Nephron (organoid): Measurements from ENCODE around the gene NODAL.

ENCODE experiments used
- H3K27ac Mint-ChIP-seq, 3 experiments: 2 replicates each; pipeline ENCODE4 v1.8.0; 2020; ENCODE audit warnings: mixed read lengths in 3 of 3, mild to moderate bottlenecking in 2 of 3, moderate library complexity in 1 of 3
- H3K27me3 Mint-ChIP-seq: 2 replicates; pipeline ENCODE4 v1.8.0; 2021; ENCODE audit warnings: low read depth, mild to moderate bottlenecking, moderate library complexity, mixed read lengths
- H3K36me3 Mint-ChIP-seq: 2 replicates; pipeline ENCODE4 v1.8.0; 2020; ENCODE audit warnings: low read depth, mixed read lengths
- H3K4me1 Mint-ChIP-seq: 2 replicates; pipeline ENCODE4 v1.8.0; 2020; ENCODE audit warnings: mixed read lengths
- H3K4me3 Mint-ChIP-seq, 3 experiments: 2 replicates each; pipeline ENCODE4 v1.8.0; 2020; ENCODE audit warnings: mild to moderate bottlenecking in 3 of 3, mixed read lengths in 3 of 3, moderate library complexity in 2 of 3
- H3K9me3 Mint-ChIP-seq: 2 replicates; pipeline ENCODE4 v1.8.0; 2020; ENCODE audit warnings: mixed read lengths
- TF ChIP-seq, protein P1 (sequence below), 3 experiments: fragments of 200-600 bp; sonication (generic); IDR thresholded peaks; one replicate each; pipeline ENCODE4 v1.5.0; 2021; ENCODE audit warnings: antibody characterized with exemption in 3 of 3; ENCODE audit not compliant: unreplicated experiment in 3 of 3

The NODAL gene

DNA sequence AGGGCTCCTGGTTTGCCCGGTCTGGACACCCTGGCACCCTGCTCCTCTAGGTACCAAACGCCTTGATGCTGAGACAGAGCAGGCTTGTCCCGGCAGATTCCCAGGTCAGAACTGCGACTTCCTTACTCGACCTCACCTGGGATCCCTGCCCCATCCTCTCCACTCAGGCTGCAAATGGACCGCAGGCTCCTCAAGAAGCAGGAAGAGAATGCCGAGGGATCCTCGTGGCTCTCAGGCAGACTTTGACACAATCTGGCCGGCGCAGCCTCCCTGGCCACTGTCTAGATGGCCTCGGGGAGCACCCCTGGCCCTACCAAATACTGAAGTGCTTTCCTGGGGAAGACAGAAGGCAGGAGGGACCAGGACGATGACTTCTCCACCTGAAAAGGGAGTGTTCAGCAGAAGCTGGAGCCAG, 421 bp upstream of the NODAL start:
- TF ChIP-seq, protein P1, sequence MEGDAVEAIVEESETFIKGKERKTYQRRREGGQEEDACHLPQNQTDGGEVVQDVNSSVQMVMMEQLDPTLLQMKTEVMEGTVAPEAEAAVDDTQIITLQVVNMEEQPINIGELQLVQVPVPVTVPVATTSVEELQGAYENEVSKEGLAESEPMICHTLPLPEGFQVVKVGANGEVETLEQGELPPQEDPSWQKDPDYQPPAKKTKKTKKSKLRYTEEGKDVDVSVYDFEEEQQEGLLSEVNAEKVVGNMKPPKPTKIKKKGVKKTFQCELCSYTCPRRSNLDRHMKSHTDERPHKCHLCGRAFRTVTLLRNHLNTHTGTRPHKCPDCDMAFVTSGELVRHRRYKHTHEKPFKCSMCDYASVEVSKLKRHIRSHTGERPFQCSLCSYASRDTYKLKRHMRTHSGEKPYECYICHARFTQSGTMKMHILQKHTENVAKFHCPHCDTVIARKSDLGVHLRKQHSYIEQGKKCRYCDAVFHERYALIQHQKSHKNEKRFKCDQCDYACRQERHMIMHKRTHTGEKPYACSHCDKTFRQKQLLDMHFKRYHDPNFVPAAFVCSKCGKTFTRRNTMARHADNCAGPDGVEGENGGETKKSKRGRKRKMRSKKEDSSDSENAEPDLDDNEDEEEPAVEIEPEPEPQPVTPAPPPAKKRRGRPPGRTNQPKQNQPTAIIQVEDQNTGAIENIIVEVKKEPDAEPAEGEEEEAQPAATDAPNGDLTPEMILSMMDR (IDR thresholded peaks at IDR 0.05; ENCODE audit: unreplicated experiment in 3 of 3): no peak
- H3K4me3 Mint-ChIP-seq: peak overlapping the region in 2 of 3 experiments; percentile 19 to 50
- no peaks in the 10 kb centered on the region for H3K36me3 Mint-ChIP-seq
- no peak overlapping the region for H3K27ac Mint-ChIP-seq
- H3K9me3 Mint-ChIP-seq: peaks cover 3% of the 10 kb centered on the region
- peaks cover 71% of the 10 kb centered on the region for H3K27me3 Mint-ChIP-seq
- H3K4me1 Mint-ChIP-seq: peaks cover 32% of the 10 kb centered on the region

DNA sequence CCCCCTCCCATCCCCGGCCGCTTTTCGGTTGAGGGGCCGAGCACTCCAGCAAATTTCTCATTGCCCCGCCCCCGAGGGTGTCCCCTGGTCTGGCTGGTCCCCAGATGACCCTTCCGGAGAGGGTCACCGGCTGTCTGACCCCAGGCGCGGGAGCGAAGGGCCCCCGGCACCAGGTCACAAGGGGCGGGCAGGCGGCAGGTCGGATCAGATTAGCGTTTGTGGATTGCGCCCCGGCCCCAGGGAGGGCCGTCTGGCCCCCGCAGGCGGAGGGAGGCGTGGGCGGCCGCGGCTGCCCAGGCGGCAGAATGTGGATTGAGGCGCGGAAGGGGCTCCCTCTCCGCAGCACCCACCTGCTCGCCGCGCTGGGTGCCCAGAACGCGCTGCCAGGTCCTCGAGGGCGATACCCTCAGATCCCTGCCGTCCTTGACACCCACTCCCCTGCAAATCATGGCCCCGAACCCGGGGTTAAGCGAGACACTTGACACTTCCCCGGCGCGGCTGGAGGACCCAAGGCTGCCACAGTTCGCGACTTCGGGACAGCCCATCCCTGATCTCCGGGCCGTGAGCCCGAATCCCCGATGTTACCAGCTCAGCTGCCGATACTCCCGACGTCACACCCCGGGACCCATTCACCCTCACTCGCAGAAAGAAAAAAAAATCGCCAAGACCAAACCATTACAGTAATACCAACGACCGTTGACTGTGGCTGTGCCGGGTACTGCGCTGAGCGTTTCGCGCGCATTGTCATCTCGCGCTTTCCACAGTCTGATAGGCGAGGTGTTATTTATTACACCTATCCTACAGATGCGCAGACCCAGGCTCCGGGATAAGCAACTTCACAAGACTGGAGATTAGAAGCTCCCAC, 953 bp downstream of the NODAL start:
- peaks cover 18% of the 10 kb centered on the region for H3K4me1 Mint-ChIP-seq
- H3K27me3 Mint-ChIP-seq: peaks cover 76% of the 10 kb centered on the region
- H3K27ac Mint-ChIP-seq: no peak overlapping the region
- H3K4me3 Mint-ChIP-seq: peak overlapping the region; percentile 41 to 74 (median 71)
- TF ChIP-seq, protein P1 (IDR thresholded peaks at IDR 0.05; ENCODE audit: unreplicated experiment in 3 of 3): no peak
- H3K36me3 Mint-ChIP-seq: no peaks in the 10 kb centered on the region
- peaks cover 3% of the 10 kb centered on the region for H3K9me3 Mint-ChIP-seq

DNA sequence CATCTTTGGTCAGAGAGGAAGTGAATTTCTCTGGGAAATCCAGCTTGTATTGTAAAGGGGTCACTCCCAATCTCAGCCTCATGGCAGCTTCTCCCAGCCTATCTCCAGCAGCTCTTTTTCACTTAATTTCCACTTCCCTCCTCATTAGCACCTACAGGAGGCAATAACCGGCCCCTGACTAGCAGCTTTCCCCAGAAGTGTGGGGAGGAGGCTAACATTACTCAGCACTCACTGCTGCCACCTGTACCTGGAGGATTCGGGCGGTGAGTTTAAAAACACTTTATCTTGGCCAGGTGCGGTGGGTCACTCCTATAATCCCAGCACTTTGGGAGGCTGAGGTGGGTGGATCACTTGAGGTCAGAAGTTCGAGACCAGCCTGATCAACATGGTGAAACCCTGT, 3.8 kb downstream of the NODAL start:
- Mint-ChIP-seq H3K27me3 (peaks cover 63% of the 10 kb centered on the region), H3K9me3 (peaks cover 3% of the 10 kb centered on the region), H3K4me1 (peaks cover 14% of the 10 kb centered on the region), H3K27ac (no peak overlapping the region), H3K36me3 (peaks cover 3% of the 10 kb centered on the region), H3K4me3 (no peak overlapping the region)
- TF ChIP-seq, protein P1 (IDR thresholded peaks at IDR 0.05; ENCODE audit: unreplicated experiment in 3 of 3): no peak

DNA sequence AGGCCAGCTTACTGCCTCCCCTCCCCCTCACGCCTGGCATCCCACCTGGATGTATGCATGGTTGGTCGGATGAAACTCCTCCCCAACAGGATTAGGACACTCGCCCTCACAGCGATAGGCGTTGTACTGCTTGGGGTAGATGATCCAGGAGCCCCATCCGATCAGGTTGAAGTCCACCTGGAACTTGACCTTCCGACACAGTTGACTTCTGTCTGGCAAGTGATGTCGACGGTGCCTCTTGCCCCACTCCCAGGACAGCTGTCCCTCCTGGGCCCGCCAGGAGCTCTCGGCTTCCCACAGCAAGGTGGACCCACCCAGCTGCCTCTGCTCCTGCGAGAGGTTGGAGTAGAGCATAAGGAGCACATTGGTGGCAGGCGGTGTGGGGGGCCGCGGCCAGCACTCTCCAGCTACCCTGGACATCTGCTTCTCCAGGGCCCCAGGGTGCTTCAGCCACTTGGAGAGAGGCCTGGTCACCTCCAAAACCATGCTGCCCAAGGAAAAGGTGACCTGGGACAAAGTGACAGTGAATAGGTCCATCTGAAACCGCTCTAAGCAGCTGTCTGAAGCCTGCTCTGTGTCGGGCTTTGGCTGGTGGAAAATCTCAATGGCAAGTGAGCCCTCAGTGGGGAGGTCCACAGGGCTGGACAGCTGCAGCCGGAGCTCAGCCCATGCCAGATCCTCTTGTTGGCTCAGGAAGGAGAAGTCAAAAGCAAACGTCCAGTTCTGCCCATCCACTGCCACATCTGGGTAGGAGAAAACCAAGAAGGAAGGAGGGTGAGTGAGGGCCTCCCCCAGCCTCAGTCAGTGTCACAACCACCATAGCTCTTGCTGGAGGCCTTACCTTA, 6.0 kb downstream of the NODAL start:
- H3K27ac Mint-ChIP-seq: no peak overlapping the region
- no peaks in the 10 kb centered on the region for H3K9me3 Mint-ChIP-seq
- H3K36me3 Mint-ChIP-seq: peaks cover 4% of the 10 kb centered on the region
- peaks cover 24% of the 10 kb centered on the region for H3K4me1 Mint-ChIP-seq
- TF ChIP-seq, protein P1 (IDR thresholded peaks at IDR 0.05; ENCODE audit: unreplicated experiment in 3 of 3): no peak
- H3K27me3 Mint-ChIP-seq: peaks cover 40% of the 10 kb centered on the region
- no peak overlapping the region for H3K4me3 Mint-ChIP-seq

DNA sequence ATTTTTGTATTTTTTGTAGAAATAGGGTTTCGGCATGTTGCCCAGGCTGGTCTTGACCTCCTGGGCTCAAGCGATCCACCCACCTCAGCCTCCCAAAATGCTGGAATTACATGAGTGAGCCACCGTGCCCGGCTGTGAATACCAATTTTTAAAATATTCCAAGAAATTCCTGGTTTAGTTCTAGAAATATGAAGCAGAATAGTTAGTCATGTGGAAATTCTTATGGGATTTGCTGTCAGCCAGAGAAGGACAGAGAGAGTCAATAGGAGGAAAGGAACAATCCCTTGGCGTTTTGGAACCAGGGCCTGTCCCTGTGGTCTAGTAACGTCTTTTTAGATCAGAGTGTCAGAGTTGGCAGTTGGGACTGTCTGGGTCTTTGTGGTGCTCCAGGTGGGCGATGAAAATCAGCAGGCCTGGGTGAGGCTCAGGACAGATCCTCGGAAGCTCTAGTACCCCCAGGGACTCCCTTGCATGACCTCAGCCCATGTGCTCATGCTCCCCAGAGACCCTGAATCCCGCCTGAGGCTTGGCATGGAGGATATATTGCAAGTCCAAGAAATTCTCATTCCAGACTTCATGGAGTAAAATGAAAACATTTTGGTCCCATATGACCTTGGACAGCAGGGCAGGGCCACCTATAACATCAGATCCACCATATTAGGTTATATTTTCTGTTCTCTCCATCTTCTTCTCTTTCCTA, 7.8 kb downstream of the NODAL start:
- H3K27me3 Mint-ChIP-seq: peaks cover 23% of the 10 kb centered on the region
- TF ChIP-seq, protein P1 (IDR thresholded peaks at IDR 0.05; ENCODE audit: unreplicated experiment in 3 of 3): no peak
- peaks cover 6% of the 10 kb centered on the region for H3K36me3 Mint-ChIP-seq
- H3K27ac Mint-ChIP-seq: no peak overlapping the region
- no peaks in the 10 kb centered on the region for H3K9me3 Mint-ChIP-seq
- H3K4me1 Mint-ChIP-seq: peaks cover 22% of the 10 kb centered on the region
- no peak overlapping the region for H3K4me3 Mint-ChIP-seq
